GM23338 (cell line): ENCODE measurements around the gene JAK3. TPM values are rescaled to one million over a fixed set of nuclear protein-coding genes. Genes with fewer than 3 reads are reported as not detected.

ENCODE experiments used
- ATAC-seq: fragments of 200-7000 bp; cut with Tn5 transposase; 3 replicates; pipeline ENCODE4 v1.9.1; 2020
- DNase-seq: peaks from one replicate; pipeline ENCODE4 v3.0.0-alpha.2; 2015; ENCODE audit warnings: low spot score
- H2AFZ ChIP-seq: fragments of 200-600 bp; sonication (generic); 2 replicates; pipeline ENCODE4 v1.8.0; 2016; ENCODE audit warnings: antibody characterized with exemption, mild to moderate bottlenecking, moderate library complexity
- H3F3A ChIP-seq: fragments of 200-600 bp; sonication (generic); replicated peaks from 2 replicates; pipeline ENCODE4 v1.8.0; 2017; ENCODE audit warnings: antibody characterized with exemption, mixed run types, low read depth
- H3K27ac ChIP-seq: fragments of 200-600 bp; sonication (generic); 2 replicates; pipeline ENCODE4 v1.6.1; 2016; ENCODE audit warnings: low read depth
- H3K27me3 ChIP-seq: fragments of 200-600 bp; sonication (generic); 2 replicates; pipeline ENCODE4 v1.8.0; 2016; ENCODE audit warnings: mild to moderate bottlenecking, mixed run types, moderate library complexity; ENCODE audit not compliant: insufficient read depth
- H3K36me3 ChIP-seq: fragments of 200-600 bp; sonication (generic); 2 replicates; pipeline ENCODE4 v1.8.0; 2016; ENCODE audit warnings: mild to moderate bottlenecking; ENCODE audit not compliant: insufficient read depth
- H3K4me1 ChIP-seq: fragments of 200-600 bp; sonication (generic); 2 replicates; pipeline ENCODE4 v1.8.0; 2016; ENCODE audit warnings: mild to moderate bottlenecking, moderate library complexity; ENCODE audit not compliant: insufficient read depth
- H3K4me2 ChIP-seq: fragments of 200-600 bp; sonication (generic); 2 replicates; pipeline ENCODE4 v1.7.1; 2017; ENCODE audit warnings: mixed run types
- H3K4me3 ChIP-seq: fragments of 200-600 bp; sonication (generic); 2 replicates; pipeline ENCODE4 v1.6.1; 2016; ENCODE audit warnings: mixed run types
- H3K79me2 ChIP-seq: fragments of 200-600 bp; sonication (generic); replicated peaks from 2 replicates; pipeline ENCODE4 v1.8.0; 2017; ENCODE audit warnings: mild to moderate bottlenecking; ENCODE audit not compliant: insufficient read depth
- H3K9me2 ChIP-seq: fragments of 200-600 bp; sonication (generic); 2 replicates; pipeline ENCODE4 v1.8.0; 2017; ENCODE audit not compliant: insufficient read depth
- H4K20me1 ChIP-seq: fragments of 200-600 bp; sonication (generic); replicated peaks from 2 replicates; pipeline ENCODE4 v1.8.0; 2017; ENCODE audit warnings: mild to moderate bottlenecking; ENCODE audit not compliant: insufficient read depth
- H3K27ac Mint-ChIP-seq: 2 replicates; pipeline ENCODE4 v1.8.0; 2020; ENCODE audit warnings: inconsistent platforms, mild to moderate bottlenecking, moderate library complexity, mixed read lengths
- H3K27me3 Mint-ChIP-seq: 3 replicates; pipeline ENCODE4 v1.8.0; 2022; ENCODE audit warnings: low read depth, mild to moderate bottlenecking, moderate library complexity, mixed read lengths, inconsistent platforms; ENCODE audit not compliant: insufficient read depth, poor library complexity
- H3K36me3 Mint-ChIP-seq: 3 replicates; pipeline ENCODE4 v1.8.0; 2021; ENCODE audit warnings: low read depth, mild to moderate bottlenecking, inconsistent platforms, moderate library complexity, mixed read lengths
- H3K4me1 Mint-ChIP-seq: 3 replicates; pipeline ENCODE4 v1.8.0; 2020; ENCODE audit warnings: mild to moderate bottlenecking, inconsistent platforms, mixed read lengths
- H3K4me3 Mint-ChIP-seq: 3 replicates; pipeline ENCODE4 v1.8.0; 2021; ENCODE audit warnings: moderate library complexity, mild to moderate bottlenecking, inconsistent platforms, mixed read lengths
- H3K9me3 Mint-ChIP-seq: 3 replicates; pipeline ENCODE4 v1.8.0; 2020; ENCODE audit warnings: moderate library complexity, mild to moderate bottlenecking, inconsistent platforms, mixed read lengths
- CREB1 ChIP-seq: fragments of 250-450 bp; sonication (Bioruptor Pico); IDR thresholded peaks from 2 replicates; pipeline ENCODE4 v1.5.0; 2020; ENCODE audit warnings: low read depth, mild to moderate bottlenecking, moderate library complexity
- CTCF ChIP-seq, 2 experiments: fragments of 200-600 bp in 1 of 2; sonication (generic) in 1 of 2; conservative IDR thresholded peaks; 2 replicates each; pipeline versions ENCODE4 v1.5.1 to v1.6.1; 2016 to 2017; ENCODE audit warnings: antibody characterized with exemption in 2 of 2, low read depth in 2 of 2, mild to moderate bottlenecking in 2 of 2, moderate library complexity in 1 of 2
- POLR2AphosphoS5 ChIP-seq: IDR thresholded peaks from 2 replicates; pipeline ENCODE4 v1.6.1; 2016; ENCODE audit warnings: antibody characterized with exemption, low read depth
- ZNF462 ChIP-seq: fragments of 250-450 bp; sonication (Bioruptor Pico); IDR thresholded peaks from 2 replicates; pipeline ENCODE4 v1.5.0; 2020; ENCODE audit warnings: mild to moderate bottlenecking, moderate library complexity
- polyA plus RNA-seq: library from polyadenylated mRNA; unstranded; fragments of >200 nt; fragmentation: Nextera tagmentation; extraction: Ambion mirVana; gene quantifications from 2 replicates; pipeline ENCODE4 v1.2.1, GENCODE V29; 2016
- total RNA-seq: library from RNA; depleted of rRNA; stranded (reverse); fragments of >200 nt; shearing (Covaris generic); gene quantifications from 2 replicates; pipeline ENCODE4 v1.2.3, GENCODE V29; 2014
- TF ChIP-seq, protein P1 (sequence below): IDR thresholded peaks from 2 replicates; pipeline ENCODE4 v1.6.1; 2016; ENCODE audit warnings: antibody characterized with exemption

JAK3 gene
- total and polyA plus RNA-seq, 2 experiments from 2014 or later: 2.9 to 5.4 TPM

DNA sequence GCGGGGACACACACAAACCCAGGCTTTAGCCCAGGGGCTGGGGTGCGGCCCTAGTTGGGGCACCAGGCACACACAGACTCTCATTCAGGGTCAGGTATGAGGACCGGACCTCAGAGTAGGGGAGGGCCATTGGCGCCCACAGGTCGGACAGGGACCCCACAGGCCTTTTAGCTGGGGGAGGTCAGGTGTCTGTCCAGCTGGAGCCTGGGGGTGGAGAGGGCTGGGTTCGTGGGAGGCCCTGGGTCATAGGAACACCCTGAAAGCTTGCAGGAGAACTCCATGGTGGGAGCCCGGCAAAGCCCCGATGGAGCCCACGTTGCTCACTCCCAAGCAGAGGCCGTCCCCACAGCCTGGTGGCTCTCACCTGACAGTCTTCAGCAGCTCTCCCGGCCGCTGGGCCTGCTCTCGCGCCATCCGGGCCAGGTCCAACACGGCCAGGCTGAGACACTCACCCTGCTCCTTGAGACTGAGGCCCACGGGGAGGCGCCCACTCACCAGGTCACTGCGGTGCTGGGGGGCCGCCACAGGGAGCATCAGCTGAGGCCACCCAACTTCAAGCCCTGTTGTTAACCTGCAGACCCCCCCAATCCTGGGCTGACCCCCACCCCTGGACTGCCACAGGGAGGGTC is 5.0 kb downstream of the JAK3 start:
- Histone ChIP-seq H3K27ac (no peak overlapping the region), H3K4me1 (no peaks in the 10 kb centered on the region; the same call in 1 of the 2 replicates), H2AFZ (peak overlapping the region; percentile 81; the same call in 1 of the 2 replicates), H4K20me1 (no peaks in the 10 kb centered on the region), H3F3A (0 out of 2 replicates have a peak, but pooled peaks cover under 1% of the 10 kb centered on the region), H3K79me2 (no peaks in the 10 kb centered on the region), H3K4me2 (peak overlapping the region; percentile 93), H3K4me3 (peak overlapping the region; percentile 73), H3K9me2 (no peaks in the 10 kb centered on the region), H3K27me3 (0 out of 2 replicates have a peak, but pooled peaks cover 10% of the 10 kb centered on the region), H3K36me3 (no peaks in the 10 kb centered on the region)
- Mint-ChIP-seq H3K4me1 (peaks cover 7% of the 10 kb centered on the region), H3K9me3 (no peaks in the 10 kb centered on the region), H3K4me3 (peak overlapping the region; percentile 71), H3K36me3 (no peaks in the 10 kb centered on the region), H3K27me3 (peaks cover 32% of the 10 kb centered on the region), H3K27ac (no peak overlapping the region)
- no peak for TF ChIP-seq POLR2AphosphoS5
- TF ChIP-seq, protein P1, sequence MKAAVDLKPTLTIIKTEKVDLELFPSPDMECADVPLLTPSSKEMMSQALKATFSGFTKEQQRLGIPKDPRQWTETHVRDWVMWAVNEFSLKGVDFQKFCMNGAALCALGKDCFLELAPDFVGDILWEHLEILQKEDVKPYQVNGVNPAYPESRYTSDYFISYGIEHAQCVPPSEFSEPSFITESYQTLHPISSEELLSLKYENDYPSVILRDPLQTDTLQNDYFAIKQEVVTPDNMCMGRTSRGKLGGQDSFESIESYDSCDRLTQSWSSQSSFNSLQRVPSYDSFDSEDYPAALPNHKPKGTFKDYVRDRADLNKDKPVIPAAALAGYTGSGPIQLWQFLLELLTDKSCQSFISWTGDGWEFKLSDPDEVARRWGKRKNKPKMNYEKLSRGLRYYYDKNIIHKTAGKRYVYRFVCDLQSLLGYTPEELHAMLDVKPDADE: no peak
- 0 out of 4 replicates have a peak, but pooled peaks of 1 of the 2 experiments have one; percentile 2 for TF ChIP-seq CTCF (conservative IDR thresholded peaks at IDR 0.05; ENCODE audit: low read depth in 2 of 2)
- peak; percentile 25 for ATAC-seq
- no peak for DNase-seq

GRCh38 chr19:17841810-17842662 is 5.7 kb downstream of the JAK3 start:
- ATAC-seq: peak; percentile 85
- Histone ChIP-seq H3K27ac (no peak overlapping the region), H3K4me3 (peak overlapping the region; percentile 73), H3K4me2 (peak overlapping the region; percentile 96), H3K27me3 (0 out of 2 replicates have a peak, but pooled peaks cover 10% of the 10 kb centered on the region), H3K79me2 (no peaks in the 10 kb centered on the region), H4K20me1 (no peaks in the 10 kb centered on the region), H3K4me1 (no peaks in the 10 kb centered on the region; the same call in 1 of the 2 replicates), H3K9me2 (no peaks in the 10 kb centered on the region), H3F3A (no peaks in the 10 kb centered on the region), H3K36me3 (no peaks in the 10 kb centered on the region), H2AFZ (peak overlapping the region; percentile 98)
- H3K4me1 Mint-ChIP-seq: peaks cover 7% of the 10 kb centered on the region
- H3K27ac Mint-ChIP-seq: no peak overlapping the region
- no peaks in the 10 kb centered on the region for H3K9me3 Mint-ChIP-seq
- DNase-seq: peak; percentile 99
- no peaks in the 10 kb centered on the region for H3K36me3 Mint-ChIP-seq
- H3K27me3 Mint-ChIP-seq: peaks cover 26% of the 10 kb centered on the region
- peak overlapping the region; percentile 71 for H3K4me3 Mint-ChIP-seq
- TF ChIP-seq POLR2AphosphoS5: peak; percentile 90
- TF ChIP-seq CREB1 (CRISPR knock-in tag): peak; percentile 46; the same call in 1 of the 2 replicates
- TF ChIP-seq ZNF462 (CRISPR knock-in tag): no peak
